GM08714 (cell line): ENCODE measurements around the gene BAZ1B.
"Not testable (repeated sequence)": the region's sequence is repeated elsewhere in the genome, so short reads cannot be mapped to it uniquely, and the experiment has no call there.

Experiments used
- H3K4me3 ChIP-seq: fragments of 200-500 bp; sonication (Bioruptor generic); 2 replicates; pipeline ENCODE4 v1.5.1; 2014; ENCODE audit warnings: mild to moderate bottlenecking, low read length, inconsistent platforms
- ZNF274 ChIP-seq: IDR thresholded peaks from 2 replicates; pipeline ENCODE4 v1.6.1; 2012; ENCODE audit warnings: mild to moderate bottlenecking, low read depth, low read length

Gene BAZ1B

GRCh38 chr7:73504017-73504416 lies 18.1 kb downstream of the BAZ1B start:
- TF ChIP-seq ZNF274: no peak

DNA sequence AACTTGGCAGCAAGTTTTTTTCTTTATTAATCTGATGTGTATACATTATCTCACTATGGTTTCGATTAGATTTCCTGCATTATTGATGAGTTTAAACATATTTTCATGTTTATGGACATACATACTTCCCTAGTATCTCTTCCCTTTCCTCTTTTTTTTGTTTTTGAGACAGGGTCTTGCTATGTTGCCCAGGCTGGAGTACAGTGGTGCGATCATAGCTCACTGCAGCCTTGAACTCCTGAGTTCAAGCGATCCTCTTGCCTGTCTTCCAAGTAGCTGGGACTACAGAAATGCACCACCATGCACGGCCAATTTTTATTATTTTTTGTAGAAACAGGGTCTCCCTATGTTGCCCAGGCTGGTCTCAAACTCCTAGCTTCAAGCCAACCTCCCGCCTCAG lies 18.9 kb downstream of the BAZ1B start:
- no peak overlapping the region for H3K4me3 ChIP-seq
- TF ChIP-seq ZNF274: no peak

More at GRCh38 chr7:73504017-73504416, 18.1 kb downstream of the BAZ1B start:
- H3K4me3 ChIP-seq: no peak overlapping the region

DNA sequence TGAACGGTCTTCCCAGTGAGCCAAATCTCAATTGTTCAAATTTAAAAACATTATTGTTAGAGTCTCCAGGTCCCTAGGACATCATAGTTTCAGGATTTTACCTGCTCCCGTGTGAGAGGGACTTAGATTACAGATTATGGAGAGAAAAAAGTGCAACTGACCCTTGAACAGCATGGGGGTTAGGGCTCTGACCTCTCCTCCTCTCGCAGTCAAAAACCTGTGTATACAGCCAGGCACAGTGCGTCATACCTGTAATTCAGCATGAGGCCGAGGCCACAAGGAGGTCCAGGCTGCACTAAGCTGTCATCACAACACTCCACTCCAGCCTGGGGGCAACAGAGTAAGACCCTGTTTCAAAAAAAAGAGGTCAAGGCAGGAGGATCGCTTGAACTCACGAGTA lies 25.5 kb downstream of the BAZ1B start:
- H3K4me3 ChIP-seq: no peak overlapping the region
- TF ChIP-seq ZNF274: no peak

GRCh38 chr7:73495507-73495906 lies 26.6 kb downstream of the BAZ1B start:
- not testable (repeated sequence) for H3K4me3 ChIP-seq

DNA sequence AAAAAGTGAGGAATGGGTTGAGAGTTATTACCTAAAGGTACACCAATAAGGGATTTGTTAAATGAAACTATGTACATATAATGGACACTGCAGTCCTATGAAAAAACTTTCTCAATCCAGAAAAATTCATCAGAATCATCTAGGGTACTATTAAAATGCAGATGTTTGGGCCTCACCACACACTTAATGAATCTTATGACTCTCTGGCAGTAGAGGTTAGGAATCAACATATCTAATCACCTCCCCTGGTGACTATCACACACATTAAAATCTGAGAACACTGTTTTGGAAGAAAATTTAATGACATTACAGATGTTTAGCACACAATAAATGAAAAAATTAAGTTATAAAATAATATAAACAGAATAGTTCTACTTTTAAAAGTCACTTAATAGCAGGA lies 32.1 kb downstream of the BAZ1B start:
- no peak overlapping the region for H3K4me3 ChIP-seq
- TF ChIP-seq ZNF274: no peak

DNA sequence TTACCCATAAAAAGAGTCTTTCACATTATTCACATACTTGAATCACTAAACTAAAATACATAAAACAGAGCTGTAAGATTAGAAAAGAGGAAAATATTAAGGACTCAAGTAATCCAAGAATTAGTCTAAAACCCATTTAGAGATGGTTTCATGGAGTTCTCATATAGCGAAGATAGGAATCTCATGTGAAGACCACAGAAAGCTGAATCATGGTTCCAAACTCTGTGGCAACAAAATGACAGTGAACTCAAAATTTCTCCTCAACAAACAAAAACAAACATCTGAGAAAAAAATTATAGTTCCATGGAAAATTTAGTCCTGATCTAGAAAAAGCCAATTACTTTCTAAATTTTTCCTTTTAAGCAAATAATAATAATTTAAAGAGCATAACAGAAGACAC lies 34.6 kb downstream of the BAZ1B start:
- no peak overlapping the region for H3K4me3 ChIP-seq
- TF ChIP-seq ZNF274: no peak

DNA sequence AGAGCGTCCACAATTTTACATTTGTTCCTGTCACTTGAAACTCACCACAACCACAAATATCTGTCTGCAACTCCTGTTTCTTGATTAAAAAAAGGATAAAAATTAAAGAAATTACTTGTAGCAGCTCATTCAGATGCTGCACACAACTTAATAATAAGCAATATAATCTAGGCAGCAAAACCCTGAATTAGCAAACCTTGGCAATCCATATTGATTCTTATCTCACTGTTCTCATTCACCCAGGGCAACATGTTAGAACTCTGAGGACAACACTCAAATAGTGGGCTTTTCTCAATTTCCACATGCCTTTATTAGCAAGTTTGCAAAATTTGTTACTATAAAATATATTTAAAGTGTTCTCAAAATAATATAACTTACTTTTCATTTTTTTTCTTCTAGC lies 38.9 kb downstream of the BAZ1B start:
- no peak for TF ChIP-seq ZNF274
- H3K4me3 ChIP-seq: no peak overlapping the region

GRCh38 chr7:73482746-73483145 lies 39.3 kb downstream of the BAZ1B start:
- H3K4me3 ChIP-seq: no peak overlapping the region
- no peak for TF ChIP-seq ZNF274

GRCh38 chr7:73481521-73481920 lies 40.6 kb downstream of the BAZ1B start:
- not testable (repeated sequence) for H3K4me3 ChIP-seq

DNA sequence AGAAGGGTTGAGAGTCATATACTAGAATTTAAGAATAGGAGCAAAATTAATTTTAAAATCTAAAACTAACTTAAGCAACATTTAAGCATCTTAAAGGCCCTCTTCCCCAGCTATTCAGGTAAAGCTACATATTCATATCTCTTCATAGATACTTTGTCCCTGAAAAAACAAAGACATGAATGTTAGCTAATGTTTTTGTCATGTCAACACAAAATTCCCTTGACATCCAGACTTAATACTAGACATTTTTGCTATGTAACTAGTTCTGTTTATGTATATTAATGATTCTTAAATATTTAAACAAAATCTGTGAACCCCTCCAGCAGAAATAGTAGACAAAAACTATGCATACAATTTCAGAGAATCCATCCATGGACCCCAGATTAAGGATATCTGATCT lies 43.5 kb downstream of the BAZ1B start:
- TF ChIP-seq ZNF274: no peak
- no peak overlapping the region for H3K4me3 ChIP-seq

GRCh38 chr7:73477376-73477775 lies 44.7 kb downstream of the BAZ1B start:
- TF ChIP-seq ZNF274: no peak
- no peak overlapping the region for H3K4me3 ChIP-seq

GRCh38 chr7:73470208-73470607 lies 51.9 kb downstream of the BAZ1B start:
- TF ChIP-seq ZNF274: no peak

GRCh38 chr7:73467046-73467445 lies 55.0 kb downstream of the BAZ1B start:
- H3K4me3 ChIP-seq: not testable (repeated sequence)

More at GRCh38 chr7:73470208-73470607, 51.9 kb downstream of the BAZ1B start:
- H3K4me3 ChIP-seq: no peak overlapping the region

DNA sequence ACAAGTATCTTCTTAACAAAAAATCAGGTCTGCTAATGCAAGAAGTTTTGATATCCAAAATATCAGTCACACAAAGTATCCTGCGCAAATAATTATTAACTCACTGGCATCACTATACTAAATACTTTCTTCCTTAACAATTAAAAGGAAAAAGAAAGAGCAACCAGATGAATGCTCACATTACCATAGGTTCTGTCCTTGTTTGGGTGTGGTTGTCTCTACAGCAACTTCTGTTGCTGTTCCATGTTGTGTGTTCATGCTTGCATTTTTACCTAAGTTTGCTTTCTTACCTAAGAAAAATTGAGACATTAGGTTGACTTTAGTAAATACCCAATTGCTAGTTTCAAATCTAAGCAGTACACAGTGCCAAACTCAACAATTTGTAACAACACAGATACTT lies 56.0 kb downstream of the BAZ1B start:
- TF ChIP-seq ZNF274: no peak
- H3K4me3 ChIP-seq: no peak overlapping the region

- H3K4me3 ChIP-seq: no peak overlapping the region
- TF ChIP-seq ZNF274: no peak
These were observed 58.1 kb downstream of the BAZ1B start for GRCh38 chr7:73463966-73464365.

DNA sequence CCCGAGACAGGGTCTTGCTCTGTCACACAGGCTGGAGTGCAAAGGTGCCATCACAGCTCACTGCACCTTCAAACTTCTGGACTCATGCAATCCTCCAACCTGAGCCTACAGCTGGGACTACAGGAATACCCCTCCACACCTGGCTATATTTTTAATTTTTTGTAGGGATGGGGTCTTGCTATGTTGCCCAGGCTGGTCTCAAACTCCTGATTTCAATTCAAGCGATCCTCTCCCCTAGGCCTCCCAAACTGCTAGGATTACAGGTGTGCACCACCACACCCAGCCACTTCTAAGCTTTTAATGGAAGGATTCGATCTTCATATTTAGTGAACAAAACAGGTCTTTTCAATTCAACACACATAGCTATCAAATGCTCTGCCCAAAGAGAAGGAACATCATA lies 58.8 kb downstream of the BAZ1B start:
- H3K4me3 ChIP-seq: no peak overlapping the region
- no peak for TF ChIP-seq ZNF274

DNA sequence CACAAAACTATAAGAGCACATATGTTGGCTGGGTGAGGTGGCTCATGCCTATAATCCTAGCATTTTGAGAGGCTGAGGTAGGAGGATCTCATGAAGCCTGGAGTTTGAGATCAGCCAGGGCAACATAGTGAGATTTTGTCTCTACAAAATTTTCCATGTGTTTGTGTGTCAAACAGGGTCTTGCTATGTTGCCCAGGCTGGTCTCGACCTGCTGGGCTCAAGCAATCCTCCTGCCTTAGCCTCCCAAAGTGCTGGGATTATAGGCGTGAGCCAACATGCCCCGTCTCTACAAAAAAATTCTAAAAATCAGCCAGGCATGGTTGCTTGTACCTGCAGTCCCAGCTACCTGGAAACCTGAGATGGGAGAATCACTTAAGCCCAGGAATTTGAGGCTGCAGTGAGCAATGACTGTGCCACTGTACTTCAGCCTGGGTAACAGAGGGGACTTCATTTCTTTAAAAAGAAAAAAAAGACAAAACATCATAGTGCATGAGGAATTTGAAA lies 60.3 kb downstream of the BAZ1B start:
- no peak overlapping the region for H3K4me3 ChIP-seq
- TF ChIP-seq ZNF274: no peak
